Omental fat pad (tissue), 4 donors: ENCODE measurements around the gene HBEGF. TPM values are rescaled to one million over a fixed set of nuclear protein-coding genes. Genes with fewer than 3 reads are reported as not detected.

Source experiments
- ATAC-seq: fragments of 150-250 bp; one replicate; pipeline ENCODE4 v1.9.1; 2016; ENCODE audit warnings: mild to moderate bottlenecking, moderate library complexity; ENCODE audit not compliant: low FRiP score
- DNase-seq: peaks from one replicate; pipeline ENCODE4 v3.0.0-alpha.2; 2019; ENCODE audit warnings: low spot score
- total RNA-seq, 4 donors: library from RNA; depleted of rRNA; stranded (reverse); fragments of >200 nt; gene quantifications; one replicate each; pipeline ENCODE4 v1.1.0, GENCODE V29; 2016
- TF ChIP-seq, protein P1 (sequence below), 3 donors: fragments of 450-650 bp; IDR thresholded peaks; one replicate each; pipeline ENCODE4 v1.5.1; 2016 to 2017; ENCODE audit warnings: antibody characterized with exemption in 3 of 3, mild to moderate bottlenecking in 3 of 3, moderate library complexity in 2 of 3

Gene HBEGF
- total RNA-seq, 4 donors from 2014 or later = 32.1 to 81.8 (median 61.0) TPM

DNA sequence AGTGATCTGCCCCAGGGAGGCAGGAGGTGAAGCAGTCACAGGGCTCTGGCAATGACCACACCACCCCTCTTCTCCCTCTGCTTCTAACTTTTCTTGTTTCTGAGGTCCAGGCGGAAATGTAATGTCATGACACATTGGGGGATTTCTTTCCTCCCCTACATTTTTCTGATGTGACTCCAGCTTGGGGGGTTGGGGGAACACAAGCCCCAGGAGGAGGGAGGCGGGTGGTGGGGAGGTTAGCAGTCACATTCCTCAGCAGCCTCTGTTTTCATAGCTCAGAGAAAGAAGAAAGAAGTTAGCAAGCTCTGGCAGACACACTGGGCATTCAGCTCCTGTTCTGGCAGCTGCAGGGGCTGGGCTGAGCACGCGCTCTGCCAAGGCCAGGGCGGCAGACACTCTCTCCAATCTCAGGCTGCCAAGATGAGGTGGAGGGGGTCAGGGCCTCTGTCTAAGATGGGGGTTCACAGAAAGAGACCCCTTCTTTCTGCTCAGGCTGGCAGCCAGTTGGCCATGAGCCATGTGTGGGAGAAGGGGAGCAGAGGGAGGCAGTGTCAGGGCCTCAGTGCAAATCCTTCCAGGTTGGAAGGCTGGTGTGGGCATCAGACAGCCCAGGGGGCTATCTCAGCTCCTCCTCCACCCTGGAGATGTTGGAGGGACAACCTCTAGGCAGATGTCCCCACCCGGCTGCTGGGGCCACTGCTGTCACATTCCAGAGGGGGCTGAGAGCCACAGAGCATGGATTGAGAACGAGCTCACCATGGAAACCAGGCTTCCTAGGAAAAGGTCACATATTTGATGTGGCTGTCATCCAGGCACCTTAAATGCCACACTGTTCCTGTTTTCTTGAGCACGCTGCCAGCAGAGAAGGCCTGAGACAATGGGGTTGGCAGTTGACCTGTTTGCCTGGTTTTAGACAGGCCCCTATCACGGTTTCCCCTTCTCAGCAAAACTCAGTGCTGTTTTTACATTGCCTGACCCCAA lies 23.4 kb downstream of the HBEGF start:
- ATAC-seq (peak; percentile 60), DNase-seq (no peak)
- TF ChIP-seq, protein P1, sequence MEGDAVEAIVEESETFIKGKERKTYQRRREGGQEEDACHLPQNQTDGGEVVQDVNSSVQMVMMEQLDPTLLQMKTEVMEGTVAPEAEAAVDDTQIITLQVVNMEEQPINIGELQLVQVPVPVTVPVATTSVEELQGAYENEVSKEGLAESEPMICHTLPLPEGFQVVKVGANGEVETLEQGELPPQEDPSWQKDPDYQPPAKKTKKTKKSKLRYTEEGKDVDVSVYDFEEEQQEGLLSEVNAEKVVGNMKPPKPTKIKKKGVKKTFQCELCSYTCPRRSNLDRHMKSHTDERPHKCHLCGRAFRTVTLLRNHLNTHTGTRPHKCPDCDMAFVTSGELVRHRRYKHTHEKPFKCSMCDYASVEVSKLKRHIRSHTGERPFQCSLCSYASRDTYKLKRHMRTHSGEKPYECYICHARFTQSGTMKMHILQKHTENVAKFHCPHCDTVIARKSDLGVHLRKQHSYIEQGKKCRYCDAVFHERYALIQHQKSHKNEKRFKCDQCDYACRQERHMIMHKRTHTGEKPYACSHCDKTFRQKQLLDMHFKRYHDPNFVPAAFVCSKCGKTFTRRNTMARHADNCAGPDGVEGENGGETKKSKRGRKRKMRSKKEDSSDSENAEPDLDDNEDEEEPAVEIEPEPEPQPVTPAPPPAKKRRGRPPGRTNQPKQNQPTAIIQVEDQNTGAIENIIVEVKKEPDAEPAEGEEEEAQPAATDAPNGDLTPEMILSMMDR (IDR thresholded peaks at IDR 0.05) = no peak

DNA sequence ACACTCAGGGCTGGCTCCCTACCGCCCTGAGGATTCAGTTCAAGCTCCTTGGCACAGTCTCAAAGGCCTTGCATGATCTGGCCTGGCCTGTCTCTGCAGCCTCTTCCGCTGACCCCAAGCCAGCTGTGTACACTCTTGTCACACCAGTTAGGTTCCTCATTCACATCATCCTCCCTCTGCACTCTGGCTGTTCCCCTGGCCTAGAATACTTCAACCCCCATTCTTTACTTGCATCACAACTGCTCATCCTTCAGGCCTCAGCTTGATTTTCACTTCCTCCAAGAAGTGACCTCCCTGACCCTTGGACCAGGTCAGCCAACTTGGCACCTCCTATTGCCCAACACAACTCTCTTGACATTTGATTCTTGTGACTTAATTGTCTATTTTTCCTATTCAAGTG lies 24.6 kb downstream of the HBEGF start:
- TF ChIP-seq, protein P1 (IDR thresholded peaks at IDR 0.05) = no peak
- ATAC-seq (no peak), DNase-seq (no peak)

DNA sequence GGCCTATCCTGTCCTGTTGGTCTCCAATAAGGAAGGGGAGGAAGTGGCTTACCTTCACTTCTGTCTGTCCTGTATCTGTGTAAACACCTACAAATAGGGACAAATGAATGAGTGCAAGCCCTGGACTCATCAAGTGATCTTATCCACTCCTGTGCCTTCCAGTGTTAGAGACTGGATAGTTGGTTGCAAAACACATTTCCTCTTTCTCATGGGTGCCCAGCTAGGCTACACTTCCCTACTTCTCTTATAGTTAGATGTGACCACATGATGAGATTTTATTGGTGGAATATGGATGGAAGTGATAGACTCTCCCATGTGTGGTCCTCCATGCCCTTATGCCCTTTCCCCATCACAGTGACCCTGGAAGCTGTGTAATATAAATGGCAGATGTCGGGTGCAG lies 26.6 kb downstream of the HBEGF start:
- no peak for ATAC-seq
- TF ChIP-seq, protein P1 (IDR thresholded peaks at IDR 0.05) = no peak
- DNase-seq = no peak

DNA sequence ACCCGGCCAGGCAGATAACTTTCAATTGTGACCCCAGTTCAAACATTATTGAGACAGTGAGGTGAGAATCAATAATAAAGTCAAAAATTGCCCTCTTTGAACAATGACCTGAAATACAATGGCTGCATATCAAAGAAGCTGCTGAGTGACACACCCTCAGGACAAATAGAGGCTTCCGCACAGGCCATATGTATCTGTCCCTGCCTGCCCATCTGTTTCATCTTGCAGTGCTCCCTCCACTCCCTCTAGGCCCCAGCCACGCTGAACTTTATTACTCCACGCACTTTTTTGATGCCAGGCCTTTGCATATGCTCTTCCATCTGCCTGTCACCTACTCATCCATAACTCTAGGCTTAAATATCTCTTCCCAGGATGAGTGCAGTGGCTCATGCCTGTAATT lies 27.6 kb downstream of the HBEGF start:
- ATAC-seq (no peak), DNase-seq (no peak)
- TF ChIP-seq, protein P1 (IDR thresholded peaks at IDR 0.05) = no peak

DNA sequence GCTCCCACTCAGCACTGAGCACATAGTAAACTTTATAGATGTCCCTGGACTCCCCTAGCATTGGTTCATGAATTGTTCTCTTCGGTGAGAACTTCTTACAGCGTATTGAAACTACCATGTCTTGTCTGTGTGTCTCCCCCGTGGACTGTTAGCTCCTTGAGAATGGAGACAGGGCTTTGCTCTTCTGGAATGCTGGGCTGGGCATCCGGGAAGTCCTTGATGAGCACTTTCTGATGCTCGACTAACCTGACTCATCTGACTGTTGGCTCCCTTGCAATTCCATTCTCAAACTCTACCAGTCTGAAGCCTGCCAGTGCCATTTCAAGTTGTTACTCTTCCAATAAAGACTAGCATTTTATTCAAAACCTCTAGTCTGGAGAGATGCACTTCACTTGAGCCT lies 28.5 kb downstream of the HBEGF start:
- TF ChIP-seq, protein P1 (IDR thresholded peaks at IDR 0.05) = no peak
- peak; percentile 20 for ATAC-seq

DNA sequence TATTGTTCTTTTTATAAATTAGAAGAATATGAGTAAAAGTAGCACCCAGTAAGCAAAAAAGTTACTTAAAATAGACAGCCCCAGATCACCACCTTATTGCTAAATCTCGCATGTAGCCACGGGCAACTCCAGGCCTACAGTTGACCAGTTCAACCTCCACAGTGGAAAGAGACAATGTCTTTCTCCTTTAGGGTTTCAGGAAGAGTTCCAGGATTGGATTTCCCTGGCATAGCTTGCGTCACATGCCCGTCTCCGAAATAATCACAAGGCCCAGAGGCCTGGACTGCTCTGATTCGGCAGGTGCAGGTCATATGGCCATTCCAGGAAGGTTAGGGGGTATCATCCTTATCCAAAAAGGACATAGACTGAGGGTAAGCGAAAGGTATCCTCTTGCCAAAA lies 33.6 kb downstream of the HBEGF start:
- DNase-seq (no peak), ATAC-seq (no peak)
- TF ChIP-seq, protein P1 (IDR thresholded peaks at IDR 0.05) = no peak

More for the DNA sequence above, 28.5 kb downstream of the HBEGF start:
- no peak for DNase-seq
